Endothelial cell of umbilical vein (primary cell): ENCODE data around the gene SLFN12L. TPM values are rescaled to one million over a fixed set of nuclear protein-coding genes. Genes with fewer than 3 reads are reported as not detected.
A peak's percentile ranks its signal among the peaks of the same experiment; 100 is the strongest.

Source experiments
- BruUV-seq: library from RNA; stranded (reverse); fragments of 400-500 nt; replicated peaks from 2 replicates; lab custom pipeline; 2021; lab: Mats Ljungman, UMichigan
- CTCF ChIA-PET: fragments of 300-600, 350-600 bp; sonication (Branson Sonifier 250); formaldehyde crosslinking; loops from one replicate; lab custom pipeline; 2021; ENCODE audit warnings: antibody characterized with exemption, inconsistent platforms; lab: Charles Lee
- POLR2A ChIA-PET: fragments of 300-600, 350-600 bp; sonication (Branson Sonifier 250); formaldehyde crosslinking; loops from one replicate; lab custom pipeline; 2021; ENCODE audit warnings: antibody characterized with exemption, inconsistent platforms; lab: Charles Lee
- DNase-seq: peaks from one replicate; pipeline ENCODE4 v3.0.0-alpha.2; 2011; ENCODE audit warnings: low read depth, low spot score
- FAIRE-seq: peaks from 2 replicates; lab custom pipeline; 2011; peaks lifted over from hg19 to GRCh38; lab: Jason Lieb, UNC
- H2AFZ ChIP-seq: 2 replicates; pipeline ENCODE4 v1.6.0; 2012; ENCODE audit warnings: low read depth, low read length, control low read depth, inconsistent platforms
- H3K27ac ChIP-seq: 2 replicates; pipeline ENCODE4 v1.5.1; 2011; ENCODE audit warnings: low read depth, mild to moderate bottlenecking, control low read depth, low read length, moderate library complexity; ENCODE audit not compliant: insufficient read depth
- H3K27me3 ChIP-seq, 2 experiments: 2 replicates each; pipeline versions ENCODE4 v1.6.0 to v1.6.1; 2011; ENCODE audit warnings: low read length in 2 of 2, mixed read lengths in 1 of 2; ENCODE audit not compliant: control insufficient read depth in 2 of 2, insufficient read depth in 2 of 2
- H3K36me3 ChIP-seq, 2 experiments: 2 replicates in 1 of 2; 3 replicates in 1 of 2; pipeline ENCODE4 v1.5.1; 2011; ENCODE audit warnings: low read length in 2 of 2, mild to moderate bottlenecking in 1 of 2, moderate library complexity in 1 of 2; ENCODE audit not compliant: control insufficient read depth in 2 of 2, insufficient read depth in 2 of 2; ENCODE audit errors: extremely low read depth in 1 of 2
- H3K4me1 ChIP-seq: 3 replicates; pipeline ENCODE4 v1.5.1; 2011; ENCODE audit warnings: mild to moderate bottlenecking, low read length; ENCODE audit not compliant: control insufficient read depth, insufficient read depth; ENCODE audit errors: extremely low read depth
- H3K4me2 ChIP-seq: 2 replicates; pipeline ENCODE4 v1.6.1; 2011; ENCODE audit warnings: low read length, control low read depth, mixed read lengths; ENCODE audit not compliant: insufficient read depth
- H3K4me3 ChIP-seq, 3 experiments: fragments of 200-600 bp in 1 of 3; sonication (generic), shearing (Covaris generic) in 1 of 3; replicated peaks in 1 of 3; 2 replicates each; pipeline ENCODE4 v1.5.1; 2011 to 2016; ENCODE audit warnings: control low read depth in 3 of 3, low read length in 3 of 3, mild to moderate bottlenecking in 2 of 3, inconsistent platforms in 1 of 3, low read depth in 1 of 3, moderate library complexity in 1 of 3; ENCODE audit not compliant: insufficient read depth in 1 of 3
- H3K79me2 ChIP-seq: 2 replicates; pipeline ENCODE4 v1.6.0; 2012; ENCODE audit warnings: low read length, inconsistent platforms; ENCODE audit not compliant: control insufficient read depth, insufficient read depth
- H3K9ac ChIP-seq: replicated peaks from 2 replicates; pipeline ENCODE3; 2011; ENCODE audit warnings: low read length, control low read depth; ENCODE audit not compliant: insufficient read depth; ENCODE audit errors: extremely low read depth
- H3K9me1 ChIP-seq: replicated peaks from 3 replicates; pipeline ENCODE4 v1.6.0; 2011; ENCODE audit warnings: mild to moderate bottlenecking, low read length; ENCODE audit not compliant: control insufficient read depth, insufficient read depth; ENCODE audit errors: extremely low read depth
- H3K9me3 ChIP-seq: replicated peaks from 2 replicates; pipeline ENCODE4 v1.5.1; 2012; ENCODE audit warnings: low read length, inconsistent platforms; ENCODE audit not compliant: control insufficient read depth, insufficient read depth
- H4K20me1 ChIP-seq: replicated peaks from 2 replicates; pipeline ENCODE3; 2011; ENCODE audit warnings: mild to moderate bottlenecking, low read length; ENCODE audit not compliant: control insufficient read depth, insufficient read depth; ENCODE audit errors: extremely low read depth
- MYC ChIP-seq: IDR thresholded peaks from one replicate; pipeline ENCODE4 v1.6.1; 2011; ENCODE audit warnings: mild to moderate bottlenecking, low read depth, low read length
- dilution Hi-C: fragments of 300-500 bp; cut with MboI; formaldehyde crosslinking; loops from one replicate; pipeline ENCODE4 v1.15.0; 2019; ENCODE audit warnings: low sequenced_read_pairs; ENCODE audit not compliant: extremely low pct_ligation_motif_present
- intact Hi-C: fragments of 100-400 bp; cut with micrococcal nuclease; formaldehyde crosslinking; loops from one replicate; pipeline ENCODE4 v1.10.0; 2022
- polyA plus RNA-seq, 4 experiments: library from polyadenylated mRNA; depleted of rRNA in 3 of 4; stranded (reverse) in 3 of 4; unstranded in 1 of 4; fragments of >200 nt; gene quantifications; 2 replicates each; pipeline versions ENCODE4 v1.2.1 to v1.2.3, GENCODE V29; 2011 to 2012; ENCODE audit warnings: missing spikeins in 1 of 4
- small RNA-seq: library from RNA; depleted of rRNA; stranded (forward); fragments of <200 nt; gene quantifications from one replicate; pipeline ENCODE3, GENCODE V24; 2012; ENCODE audit warnings: low replicate concordance, low read depth; ENCODE audit not compliant: insufficient read depth, insufficient read length
- total RNA-seq: library from RNA; stranded (reverse); gene quantifications from 2 replicates; pipeline ENCODE4 v1.2.3, GENCODE V29; 2021

SLFN12L gene
- total and polyA plus RNA-seq, 2 donors (not counting 3 experiments of a cell fraction or from before 2014, with no cell fraction given) = not detected

DNA sequence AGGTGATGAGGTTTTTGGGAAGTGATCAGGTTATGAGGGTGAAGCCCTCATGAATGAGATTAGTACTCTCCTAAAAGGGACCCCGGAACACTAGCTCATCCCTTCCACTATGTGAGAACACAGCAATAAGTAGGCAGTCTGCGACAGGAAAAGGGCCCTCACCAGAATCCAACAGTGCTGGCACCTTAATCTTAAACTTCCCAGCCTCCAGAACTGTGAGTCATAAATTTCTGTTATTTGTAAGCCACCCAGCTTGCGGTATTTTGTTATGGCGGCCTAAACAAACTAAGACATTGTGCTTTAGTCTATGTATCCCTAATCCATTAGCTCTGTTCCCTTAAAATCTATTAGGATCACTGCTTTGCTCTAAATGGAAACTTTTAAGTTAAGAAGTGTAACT, 113.7 kb downstream of the SLFN12L start:
- H4K20me1 ChIP-seq = peaks cover 5% of the 10 kb centered on the region
- BruUV-seq = no TSS peak
- no peaks in the 10 kb centered on the region for H3K9me3 ChIP-seq
- H3K27ac ChIP-seq = no peak overlapping the region
- no peak overlapping the region for H3K9ac ChIP-seq
- no peaks in the 10 kb centered on the region for H3K27me3 ChIP-seq
- H3K79me2 ChIP-seq = peaks cover 58% of the 10 kb centered on the region
- no peak overlapping the region for H3K4me2 ChIP-seq
- no peaks in the 10 kb centered on the region for H3K4me1 ChIP-seq
- no peak overlapping the region for H3K4me3 ChIP-seq
- ChIA-PET POLR2A (no interaction called here), CTCF (interaction anchor here (0.8 kb wide), 1 partner anchor 9 kb away, joined by 3 read pairs; no protein-coding TSS in a partner anchor)
- H3K36me3 ChIP-seq = peaks cover 7 to 8% of the 10 kb centered on the region in 2 experiments
- dilution Hi-C loops = no loop called here
- intact Hi-C loops = no loop called here
- no peak for TF ChIP-seq MYC
- DNase-seq (no peak), FAIRE-seq (no peak)
- H2AFZ ChIP-seq = no peak overlapping the region
- no peaks in the 10 kb centered on the region for H3K9me1 ChIP-seq

Small RNA genes lying within 50 kb of the gene (small RNA-seq; reads per million reads assigned to genes)
- not detected for gene AC015911.1
- gene SNORD7 = 40.7 reads per million, percentile 90 among the genes with 10 or more reads in this experiment

Other genes with a start within 250 kb of the SLFN12L start
- 95.0 and 110 TPM in 2 replicates for gene SLFN11, start 164.1 kb downstream of the SLFN12L start, total RNA-seq
- gene SLFN11, start 164.1 kb downstream of the SLFN12L start, polyA plus RNA-seq = 33.0 and 37.0 TPM in 2 replicates
- 29.9 and 42.6 TPM in 2 replicates for gene SLFN12, start 105.2 kb downstream of the SLFN12L start, total RNA-seq
- gene SLFN12, start 105.2 kb downstream of the SLFN12L start, polyA plus RNA-seq = 13.4 and 17.8 TPM in 2 replicates
- 13.7 and 24.7 TPM in 2 replicates for gene SLFN13, start 88.9 kb downstream of the SLFN12L start, total RNA-seq
- 1.8 and 2.3 TPM in 2 replicates for gene SLFN13, start 88.9 kb downstream of the SLFN12L start, polyA plus RNA-seq
- not detected in 2 replicates for gene SLFN14, start 23.1 kb upstream of the SLFN12L start, total RNA-seq
- gene SLFN14, start 23.1 kb upstream of the SLFN12L start, polyA plus RNA-seq = not detected in 2 replicates
- 2.8 and 3.4 TPM in 2 replicates for gene PEX12, start 40.9 kb upstream of the SLFN12L start, total RNA-seq
- gene PEX12, start 40.9 kb upstream of the SLFN12L start, polyA plus RNA-seq = 4.5 and 5.7 TPM in 2 replicates
- 198 and 200 TPM in 2 replicates for gene AP2B1, start 49.6 kb upstream of the SLFN12L start, total RNA-seq
- gene AP2B1, start 49.6 kb upstream of the SLFN12L start, polyA plus RNA-seq = 105 and 106 TPM in 2 replicates
- 0.71 and 0.78 TPM in 2 replicates for gene RASL10B, start 194.0 kb upstream of the SLFN12L start, total RNA-seq
- gene RASL10B, start 194.0 kb upstream of the SLFN12L start, polyA plus RNA-seq = 0.19 and 0.29 TPM in 2 replicates
- gene GAS2L2, start 215.6 kb upstream of the SLFN12L start, total RNA-seq = not detected in 2 replicates
- not detected in 2 replicates for gene GAS2L2, start 215.6 kb upstream of the SLFN12L start, polyA plus RNA-seq
- not detected in 2 replicates for gene C17orf50, start 223.2 kb upstream of the SLFN12L start, total RNA-seq
- 0.15 TPM in 1 of 2 replicates, not detected in the other for gene C17orf50, start 223.2 kb upstream of the SLFN12L start, polyA plus RNA-seq